Esophagus muscularis mucosa (tissue), 4 donors: Measurements from ENCODE around the gene BEST3. TPM values are rescaled to one million over a fixed set of nuclear protein-coding genes. Genes with fewer than 3 reads are reported as not detected.

Source experiments
- DNase-seq: peaks from one replicate; pipeline ENCODE4 v3.0.0-alpha.2; 2017; ENCODE audit errors: extremely low spot score
- H3K27ac ChIP-seq, 4 donors: fragments of 200-600 bp; sonication (generic); replicated peaks in 1 of 4; 1 replicate in 3 of 4; 2 replicates in 1 of 4; pipeline ENCODE4 v1.5.1; 2016 to 2019; ENCODE audit warnings: mild to moderate bottlenecking in 1 of 4
- H3K27me3 ChIP-seq, 4 donors: fragments of 200-600 bp; sonication (generic); one replicate each; pipeline versions ENCODE4 v1.5.1 to v1.6.0; 2016 to 2019
- H3K36me3 ChIP-seq, 4 donors: fragments of 200-600 bp; sonication (generic); one replicate each; pipeline ENCODE4 v1.5.1; 2016 to 2019
- H3K4me1 ChIP-seq, 4 donors: fragments of 200-600 bp; sonication (generic); one replicate each; pipeline ENCODE4 v1.5.1; 2016 to 2019
- H3K4me3 ChIP-seq, 4 donors: fragments of 200-600 bp; sonication (generic); 1 replicate in 2 of 4; 2 replicates in 2 of 4; pipeline ENCODE4 v1.5.1; 2016 to 2019; ENCODE audit warnings: mild to moderate bottlenecking in 4 of 4, moderate library complexity in 1 of 4
- H3K9me3 ChIP-seq, 4 donors: fragments of 200-600 bp; sonication (generic); 1 replicate in 3 of 4; 2 replicates in 1 of 4; pipeline ENCODE4 v1.5.1; 2016 to 2019
- EP300 ChIP-seq: sonication (generic); formaldehyde crosslinking; IDR thresholded peaks from one replicate; pipeline ENCODE4 v1.6.1; 2017; ENCODE audit warnings: antibody characterized with exemption
- POLR2A ChIP-seq: fragments of 450-650 bp; IDR thresholded peaks from one replicate; pipeline ENCODE4 v1.6.1; 2017; ENCODE audit warnings: antibody characterized with exemption, moderate library complexity, mild to moderate bottlenecking, low read depth
- POLR2AphosphoS5 ChIP-seq, 2 donors: sonication (generic); formaldehyde crosslinking; IDR thresholded peaks; one replicate each; pipeline ENCODE4 v1.6.1; 2017; ENCODE audit warnings: antibody characterized with exemption in 2 of 2
- WGBS: methylation state at CpG from one replicate; pipeline ENCODE4 v1.1.5; 2018; 5-methylcytosine and 5-hydroxymethylcytosine counted together
- intact Hi-C: fragments of 100-400 bp; cut with DNase I; formaldehyde crosslinking; loops from one replicate; pipeline ENCODE4 v1.15.1; 2023
- total RNA-seq, 4 donors: library from RNA; depleted of rRNA; stranded (reverse); fragments of >200 nt; gene quantifications; one replicate each; pipeline versions ENCODE4 v1.1.0 to v1.2.1, GENCODE V29; 2016
- TF ChIP-seq, protein P1 (sequence below), 3 experiments: fragments of 200-600 bp in 2 of 3; fragments of 450-650 bp in 1 of 3; sonication (generic) in 2 of 3; IDR thresholded peaks; one replicate each; pipeline ENCODE4 v1.5.1; 2017 to 2019; ENCODE audit warnings: antibody characterized with exemption in 3 of 3, mild to moderate bottlenecking in 2 of 3, moderate library complexity in 1 of 3

BEST3 gene
- total RNA-seq, 4 donors from 2014 or later = 0.13 TPM; not detected in 3

DNA sequence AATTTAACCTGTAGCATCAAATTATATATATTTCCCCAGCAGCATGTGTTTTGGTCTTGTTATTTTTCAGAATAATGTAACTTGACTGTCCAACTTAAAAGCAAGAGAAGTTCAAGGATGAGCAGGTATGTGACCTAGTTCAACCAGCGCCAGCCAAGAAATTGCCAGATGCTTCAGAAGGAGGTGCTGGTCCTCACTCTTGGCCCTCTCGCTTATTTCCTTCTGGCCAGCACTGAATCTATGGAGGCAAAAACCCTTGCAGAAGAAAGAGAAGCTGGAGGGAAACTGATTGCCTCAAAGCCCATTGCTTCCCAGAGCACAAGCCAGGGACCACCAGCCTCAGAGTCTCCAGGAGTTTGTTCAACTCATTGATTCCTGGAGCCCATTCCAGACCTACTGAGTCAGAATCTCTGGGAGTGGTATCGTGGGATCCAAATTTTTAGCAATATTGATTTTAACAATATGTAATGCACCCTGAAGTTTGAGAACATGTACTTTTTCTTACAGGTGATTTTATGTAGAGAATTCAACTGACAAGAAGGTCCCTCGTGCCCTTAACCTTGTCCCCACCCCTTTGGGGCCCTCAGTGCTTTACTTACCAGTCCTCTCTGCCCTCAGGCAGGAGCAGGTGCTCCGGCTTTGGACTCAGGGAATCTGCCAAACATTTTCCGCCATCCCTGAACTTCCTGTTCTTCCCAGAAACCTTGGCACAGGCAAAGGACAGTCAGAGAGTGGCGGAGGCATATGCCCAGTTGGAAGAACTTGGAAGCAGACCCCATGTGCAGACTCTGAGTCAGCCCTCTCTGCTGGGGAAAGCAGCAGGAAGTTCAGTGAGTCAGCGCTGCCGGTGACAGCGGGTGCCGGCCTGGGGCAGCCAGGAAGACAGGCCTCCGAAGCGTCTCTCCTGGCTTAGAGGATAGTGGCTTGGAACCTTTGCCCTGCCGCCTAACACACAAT, 10.4 kb downstream of the BEST3 start:
- Histone ChIP-seq H3K9me3 (no peaks in the 10 kb centered on the region), H3K4me3 (no peak overlapping the region), H3K27ac (peak overlapping the region in 1 of 4 donors; percentile 40), H3K27me3 (no peaks in the 10 kb centered on the region), H3K4me1 (peaks cover 0 to 10% (median 0%) of the 10 kb centered on the region in 4 donors), H3K36me3 (no peaks in the 10 kb centered on the region)
- peak; percentile 24 to 59 for TF ChIP-seq POLR2AphosphoS5 (IDR thresholded peaks at IDR 0.05)
- TF ChIP-seq, protein P1, sequence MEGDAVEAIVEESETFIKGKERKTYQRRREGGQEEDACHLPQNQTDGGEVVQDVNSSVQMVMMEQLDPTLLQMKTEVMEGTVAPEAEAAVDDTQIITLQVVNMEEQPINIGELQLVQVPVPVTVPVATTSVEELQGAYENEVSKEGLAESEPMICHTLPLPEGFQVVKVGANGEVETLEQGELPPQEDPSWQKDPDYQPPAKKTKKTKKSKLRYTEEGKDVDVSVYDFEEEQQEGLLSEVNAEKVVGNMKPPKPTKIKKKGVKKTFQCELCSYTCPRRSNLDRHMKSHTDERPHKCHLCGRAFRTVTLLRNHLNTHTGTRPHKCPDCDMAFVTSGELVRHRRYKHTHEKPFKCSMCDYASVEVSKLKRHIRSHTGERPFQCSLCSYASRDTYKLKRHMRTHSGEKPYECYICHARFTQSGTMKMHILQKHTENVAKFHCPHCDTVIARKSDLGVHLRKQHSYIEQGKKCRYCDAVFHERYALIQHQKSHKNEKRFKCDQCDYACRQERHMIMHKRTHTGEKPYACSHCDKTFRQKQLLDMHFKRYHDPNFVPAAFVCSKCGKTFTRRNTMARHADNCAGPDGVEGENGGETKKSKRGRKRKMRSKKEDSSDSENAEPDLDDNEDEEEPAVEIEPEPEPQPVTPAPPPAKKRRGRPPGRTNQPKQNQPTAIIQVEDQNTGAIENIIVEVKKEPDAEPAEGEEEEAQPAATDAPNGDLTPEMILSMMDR (IDR thresholded peaks at IDR 0.05) = no peak
- intact Hi-C loops = no loop called here
- DNase-seq = no peak
- WGBS = 49% methylated on average over 11 of the region's 14 CpGs

DNA sequence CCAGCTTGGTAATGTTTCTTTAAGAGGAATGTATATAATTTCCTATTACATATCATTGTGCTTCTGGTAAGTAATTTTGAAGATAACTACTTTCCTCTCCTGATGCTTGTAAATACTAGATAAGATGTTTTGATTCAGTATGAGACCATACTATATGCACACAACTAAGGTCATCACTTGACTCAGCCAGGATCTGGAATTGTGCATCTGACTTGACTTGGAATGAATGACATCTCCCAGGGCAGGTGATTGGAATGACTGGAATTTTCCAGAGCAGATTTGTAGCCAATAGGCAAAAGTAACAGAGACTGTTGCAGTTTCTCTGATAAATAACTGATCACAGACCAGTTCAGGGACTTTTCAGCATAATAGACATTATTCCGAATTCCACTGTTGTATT, 11.1 kb downstream of the BEST3 start:
- Histone ChIP-seq H3K4me3 (no peak overlapping the region), H3K4me1 (peaks cover 0 to 10% (median 0%) of the 10 kb centered on the region in 4 donors), H3K27me3 (no peaks in the 10 kb centered on the region), H3K27ac (no peak overlapping the region), H3K36me3 (no peaks in the 10 kb centered on the region), H3K9me3 (no peaks in the 10 kb centered on the region)
- WGBS = 94% methylated on average over 1 of the region's 1 CpG
- no peak for DNase-seq
- intact Hi-C loops = no loop called here
- TF ChIP-seq POLR2A (no peak), POLR2AphosphoS5 (IDR thresholded peaks at IDR 0.05) (no peak), EP300 (no peak)
- TF ChIP-seq, protein P1 (IDR thresholded peaks at IDR 0.05) = no peak

DNA sequence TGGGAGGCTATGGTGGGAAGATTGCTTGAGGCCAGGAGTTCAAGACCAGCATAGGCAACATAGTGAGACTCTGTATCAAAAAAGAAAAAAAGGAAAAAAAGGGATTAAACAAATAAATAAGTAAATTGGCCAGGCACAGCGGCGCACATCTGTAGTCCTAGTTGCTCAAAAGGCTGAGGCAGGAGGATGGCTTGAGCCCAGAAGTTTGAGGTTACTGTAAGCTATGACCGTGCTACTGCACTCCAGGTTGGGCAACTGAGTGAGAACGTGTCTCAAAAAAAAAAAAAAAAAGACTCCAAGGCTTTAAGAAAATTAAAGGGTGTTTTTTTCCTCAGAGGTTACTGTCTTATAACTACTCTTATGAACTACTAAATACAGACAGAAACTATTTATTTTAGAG, 11.7 kb downstream of the BEST3 start:
- Histone ChIP-seq H3K9me3 (no peaks in the 10 kb centered on the region), H3K27me3 (no peaks in the 10 kb centered on the region), H3K36me3 (no peaks in the 10 kb centered on the region), H3K4me3 (no peak overlapping the region), H3K27ac (no peak overlapping the region), H3K4me1 (peaks cover 0 to 10% (median 0%) of the 10 kb centered on the region in 4 donors)
- no peak for DNase-seq
- 66% methylated on average over 4 of the region's 4 CpGs for WGBS
- intact Hi-C loops = no loop called here
- TF ChIP-seq POLR2AphosphoS5 (IDR thresholded peaks at IDR 0.05) = no peak

DNA sequence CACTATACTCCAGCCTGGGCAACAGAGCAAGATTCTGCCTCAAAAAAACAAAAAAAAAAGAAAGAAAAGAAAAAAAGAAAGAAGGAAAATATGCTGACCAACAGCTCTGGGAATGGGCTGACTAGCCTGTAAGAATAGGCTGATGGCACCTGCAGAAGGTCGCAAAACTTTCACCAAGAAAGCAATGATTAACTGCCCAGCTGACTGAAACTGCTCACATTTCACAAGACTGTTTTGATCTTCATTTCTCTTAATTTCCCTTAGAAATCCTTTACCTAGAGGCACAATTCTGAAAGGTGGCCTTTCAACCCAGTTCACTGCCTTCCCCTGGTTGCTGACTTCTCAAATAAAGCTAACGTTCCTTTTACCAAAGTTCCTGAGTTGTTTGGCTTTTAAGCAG, 12.4 kb downstream of the BEST3 start:
- Histone ChIP-seq H3K27me3 (no peaks in the 10 kb centered on the region), H3K9me3 (no peaks in the 10 kb centered on the region), H3K4me1 (peaks cover 0 to 10% (median 0%) of the 10 kb centered on the region in 4 donors), H3K4me3 (no peak overlapping the region), H3K36me3 (no peaks in the 10 kb centered on the region), H3K27ac (no peak overlapping the region)
- TF ChIP-seq, protein P1 (IDR thresholded peaks at IDR 0.05) = no peak
- TF ChIP-seq POLR2A (no peak), POLR2AphosphoS5 (IDR thresholded peaks at IDR 0.05) (no peak), EP300 (no peak)
- no peak for DNase-seq
- 71% methylated on average over 2 of the region's 2 CpGs for WGBS
- intact Hi-C loops = no loop called here

DNA sequence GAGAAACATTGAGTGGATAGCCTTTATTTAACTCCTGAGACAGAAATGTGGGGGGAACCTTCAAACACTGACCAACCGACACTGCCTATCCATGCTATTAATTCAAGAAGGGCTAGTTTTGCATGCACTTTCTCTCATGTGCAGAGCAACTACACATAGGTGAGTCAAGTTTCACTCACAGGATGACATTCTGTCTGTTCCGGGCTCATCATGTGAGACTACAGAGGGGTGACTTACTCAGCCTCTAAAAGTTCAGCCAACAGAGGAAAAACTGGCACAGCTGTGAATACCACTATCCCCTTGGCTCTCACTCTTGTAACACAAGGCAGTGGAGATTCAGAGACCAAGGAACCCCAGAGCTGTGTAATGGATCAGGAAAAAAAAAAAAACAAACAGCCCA, 13.3 kb downstream of the BEST3 start:
- Histone ChIP-seq H3K4me1 (peaks cover 0 to 10% (median 0%) of the 10 kb centered on the region in 4 donors), H3K9me3 (no peaks in the 10 kb centered on the region), H3K27ac (no peak overlapping the region), H3K4me3 (no peak overlapping the region), H3K36me3 (no peaks in the 10 kb centered on the region), H3K27me3 (no peaks in the 10 kb centered on the region)
- WGBS = 85% methylated on average over 2 of the region's 2 CpGs
- intact Hi-C loops = no loop called here
- TF ChIP-seq POLR2A = no peak
- TF ChIP-seq EP300 = no peak
- TF ChIP-seq, protein P1 (IDR thresholded peaks at IDR 0.05) = no peak
- TF ChIP-seq POLR2AphosphoS5 (IDR thresholded peaks at IDR 0.05) = no peak
- no peak for DNase-seq
